ENCODE data around the gene OFD1. TPM values are rescaled to one million over a fixed set of nuclear protein-coding genes. Genes with fewer than 3 reads are reported as not detected.

The OFD1 gene
- total and polyA plus RNA-seq, 2 donors (not counting 3 experiments of a cell fraction or from before 2014, with no cell fraction given): 4.7 to 12.0 TPM

GRCh38 chrX:13791559-13791958, 57.0 kb downstream of the OFD1 start:
- Histone ChIP-seq H3K27ac (ENCODE audit: insufficient read depth, low read depth, low read length) (no peak overlapping the region), H4K20me1 (replicated peaks; ENCODE audit: control insufficient read depth, extremely low read depth, insufficient read depth, low read length) (no peaks in the 10 kb centered on the region), H3K4me3 (replicated peaks in 1 of 3; ENCODE audit: insufficient read depth in 1 of 3, low read depth in 1 of 3, low read length in 3 of 3) (no peak overlapping the region), H3K9ac (replicated peaks; ENCODE audit: extremely low read depth, insufficient read depth, low read length) (no peak overlapping the region), H3K36me3 (ENCODE audit: control insufficient read depth in 2 of 2, extremely low read depth in 1 of 2, insufficient read depth in 2 of 2, low read length in 2 of 2) (no peaks in the 10 kb centered on the region), H3K9me1 (replicated peaks; ENCODE audit: control insufficient read depth, extremely low read depth, insufficient read depth, low read length) (no peaks in the 10 kb centered on the region), H2AFZ (ENCODE audit: low read depth, low read length) (no peak overlapping the region), H3K4me2 (ENCODE audit: insufficient read depth, low read length) (no peak overlapping the region), H3K4me1 (ENCODE audit: control insufficient read depth, extremely low read depth, insufficient read depth, low read length) (no peaks in the 10 kb centered on the region), H3K27me3 (ENCODE audit: control insufficient read depth in 2 of 2, insufficient read depth in 2 of 2, low read length in 2 of 2) (no peaks in the 10 kb centered on the region), H3K79me2 (ENCODE audit: control insufficient read depth, insufficient read depth, low read length) (no peaks in the 10 kb centered on the region), H3K9me3 (replicated peaks; ENCODE audit: control insufficient read depth, insufficient read depth, low read length) (no peaks in the 10 kb centered on the region)
- BruUV-seq (replicated peaks): no TSS peak
- dilution Hi-C loops (cut with MboI; ENCODE audit: extremely low pct_ligation_motif_present, low sequenced_read_pairs) (no loop called here), intact Hi-C loops (cut with micrococcal nuclease) (no loop called here)
- POLR2A ChIA-PET: no interaction called here
- TF ChIP-seq JUN (IDR thresholded peaks at IDR 0.05; ENCODE audit: borderline replicate concordance, insufficient read depth, insufficient read length, low read depth) (no peak), POLR2A (IDR thresholded peaks at IDR 0.05; ENCODE audit: low read depth, low read length) (no peak), MYC (IDR thresholded peaks at IDR 0.05; ENCODE audit: low read depth, low read length) (no peak), GATA2 (IDR thresholded peaks at IDR 0.05; ENCODE audit: insufficient read depth, insufficient read length, low read depth, low read length) (no peak), POLR2AphosphoS5 (IDR thresholded peaks at IDR 0.05; ENCODE audit: insufficient read depth, low read depth, low read length) (no peak), EZH2 (IDR thresholded peaks at IDR 0.05; ENCODE audit: borderline replicate concordance, low read depth, low read length, severe bottlenecking) (no peak), MAX (IDR thresholded peaks at IDR 0.05; ENCODE audit: insufficient read depth, insufficient read length) (no peak), FOS (IDR thresholded peaks at IDR 0.05; ENCODE audit: borderline replicate concordance, insufficient read depth, low read length) (no peak), CTCF (IDR thresholded peaks at IDR 0.05; ENCODE audit: extremely low read depth in 1 of 2, insufficient read depth in 1 of 2, low read depth in 1 of 2, low read length in 2 of 2) (no peak)
- DNase-seq (ENCODE audit: low read depth, low spot score) (no peak), FAIRE-seq (no peak)
- CTCF ChIA-PET: no interaction called here
